H1 (cell line): ENCODE data around the gene NDUFAF7. TPM values are rescaled to one million over a fixed set of nuclear protein-coding genes. Genes with fewer than 3 reads are reported as not detected.
A peak's percentile ranks its signal among the peaks of the same experiment; 100 is the strongest.

ENCODE experiments used
- ASH2L ChIP-seq: fragments of 200-600, 300-600 bp; sonication (generic); IDR thresholded peaks from one replicate; pipeline ENCODE4 v1.7.1; 2017; ENCODE audit warnings: low read length
- ATF2 ChIP-seq: IDR thresholded peaks from 2 replicates; pipeline ENCODE4 v1.6.1; 2012; ENCODE audit warnings: low read length, inconsistent platforms
- EGR1 ChIP-seq: IDR thresholded peaks from 2 replicates; pipeline ENCODE4 v1.6.1; 2011; ENCODE audit warnings: low read depth, low read length, borderline replicate concordance
- EP300 ChIP-seq, 2 experiments: IDR thresholded peaks; 1 replicate in 1 of 2; 2 replicates in 1 of 2; pipeline ENCODE4 v1.6.1; 2011 to 2012; ENCODE audit warnings: low read depth in 2 of 2, low read length in 2 of 2, mild to moderate bottlenecking in 2 of 2, borderline replicate concordance in 1 of 2, inconsistent platforms in 1 of 2, moderate library complexity in 1 of 2
- GTF2F1 ChIP-seq: IDR thresholded peaks from 2 replicates; pipeline ENCODE4 v1.6.1; 2012; ENCODE audit warnings: low read depth, low read length, improper control_type of control experiment, borderline replicate concordance
- HDAC2 ChIP-seq, 2 experiments: fragments of 300-600 bp in 1 of 2; sonication (generic) in 1 of 2; IDR thresholded peaks; 2 replicates each; pipeline ENCODE4 v1.6.1; 2011 to 2012; ENCODE audit warnings: low read depth in 2 of 2, low read length in 2 of 2, mild to moderate bottlenecking in 2 of 2, moderate library complexity in 2 of 2, borderline replicate concordance in 1 of 2, inconsistent platforms in 1 of 2
- MAX ChIP-seq: IDR thresholded peaks from 2 replicates; pipeline ENCODE4 v1.6.1; 2012; ENCODE audit warnings: inconsistent platforms
- POLR2A ChIP-seq, 2 experiments: IDR thresholded peaks; 1 replicate in 1 of 2; 2 replicates in 1 of 2; pipeline ENCODE4 v1.6.1; 2011; ENCODE audit warnings: low read depth in 2 of 2, low read length in 2 of 2, mild to moderate bottlenecking in 2 of 2; ENCODE audit errors: control extremely low read depth in 1 of 2
- RNF2 ChIP-seq: fragments of 200-900, 300-1000 bp; sonication (generic); IDR thresholded peaks from 2 replicates; pipeline ENCODE4 v1.7.1; 2016; ENCODE audit warnings: borderline replicate concordance, low read depth, mild to moderate bottlenecking, antibody characterized with exemption, low read length; ENCODE audit not compliant: poor library complexity, severe bottlenecking; ENCODE audit errors: missing control alignments
- TAF1 ChIP-seq: IDR thresholded peaks from 2 replicates; pipeline ENCODE4 v1.6.1; 2011; ENCODE audit warnings: mild to moderate bottlenecking, low read depth, low read length
- TBP ChIP-seq: IDR thresholded peaks from 2 replicates; pipeline ENCODE4 v1.6.1; 2011; ENCODE audit warnings: low read depth, low read length, improper control_type of control experiment
- polyA plus RNA-seq, 7 experiments: library from polyadenylated mRNA; depleted of rRNA in 3 of 7; stranded (reverse) in 5 of 7; unstranded in 2 of 7; fragments of >200 nt in 5 of 7; fragments of 200-250 nt in 2 of 7; gene quantifications; 1 replicate in 5 of 7; 2 replicates in 1 of 7; 4 replicates in 1 of 7; pipeline versions ENCODE4 v1.2.1 to v1.2.3, GENCODE V29; 2011 to 2013; ENCODE audit warnings: missing spikeins in 2 of 7, mixed read lengths in 2 of 7
- total RNA-seq: library from RNA; stranded (reverse); fragmentation: NEBNext Ultra II Directional; extraction: Animal tissue kit (Norgen Biotek cat#: 25700); gene quantifications from 2 replicates; pipeline ENCODE4 v1.2.1, GENCODE V29; 2021

Gene NDUFAF7
- total and polyA plus RNA-seq, 2 of the 8 experiments (the other 6 are each of a cell fraction or from before 2014, with no cell fraction given): 50.2 to 56.0 TPM

GRCh38 chr2:37205689-37206341 is 25.6 kb upstream of the NDUFAF7 start (continued):
- no peak for TF ChIP-seq ASH2L
- peak; percentile 38; the same call in 1 of the 2 replicates for TF ChIP-seq EGR1
- peak; percentile 80; the same call in 1 of the 2 replicates for TF ChIP-seq GTF2F1
- TF ChIP-seq POLR2A (IDR thresholded peaks at IDR 0.05; ENCODE audit: control extremely low read depth in 1 of 2, low read depth in 2 of 2, low read length in 2 of 2): peak; percentile 61 to 76; a peak in 2 of 3 replicates
- peak; percentile 94 for TF ChIP-seq MAX
- TF ChIP-seq ATF2: no peak
- TF ChIP-seq TAF1: peak; percentile 57; the same call in 1 of the 2 replicates
- TF ChIP-seq TBP: peak; percentile 62; the same call in 1 of the 2 replicates
- TF ChIP-seq HDAC2 (IDR thresholded peaks at IDR 0.05; ENCODE audit: borderline replicate concordance in 1 of 2, low read depth in 2 of 2, low read length in 2 of 2): peak in 1 of 2 experiments; percentile 31; a peak in 1 of 4 replicates
- no peak for TF ChIP-seq EP300 (IDR thresholded peaks at IDR 0.05; ENCODE audit: borderline replicate concordance in 1 of 2, low read depth in 2 of 2, low read length in 2 of 2)
- no peak for TF ChIP-seq RNF2
